Parathyroid adenoma (tissue), 2 donors: ENCODE data around the gene PIK3R5.
"Not testable (repeated sequence)": the region's sequence is repeated elsewhere in the genome, so short reads cannot be mapped to it uniquely, and the experiment has no call there.

Experiments
- H2AFZ ChIP-seq: fragments of 300-600 bp; sonication (generic); one replicate; pipeline ENCODE4 v1.7.0; 2017; ENCODE audit warnings: antibody characterized with exemption, mild to moderate bottlenecking
- H3K27ac ChIP-seq: fragments of 300-600 bp; sonication (generic); one replicate; pipeline ENCODE4 v1.7.0; 2017
- H3K27me3 ChIP-seq: fragments of 300-600 bp; sonication (generic); one replicate; pipeline ENCODE4 v1.7.0; 2017; ENCODE audit warnings: low read length; ENCODE audit not compliant: control insufficient read depth, insufficient read depth
- H3K36me3 ChIP-seq: fragments of 300-600 bp; sonication (generic); one replicate; pipeline ENCODE4 v1.7.0; 2017; ENCODE audit warnings: low read length; ENCODE audit not compliant: control insufficient read depth, insufficient read depth
- H3K4me1 ChIP-seq: fragments of 300-600 bp; sonication (generic); one replicate; pipeline ENCODE4 v1.7.0; 2017; ENCODE audit warnings: control low read depth
- H3K4me2 ChIP-seq: fragments of 300-600 bp; sonication (generic); one replicate; pipeline ENCODE4 v1.7.0; 2017; ENCODE audit warnings: low read length
- H3K4me3 ChIP-seq: fragments of 300-600 bp; sonication (generic); one replicate; pipeline ENCODE4 v1.7.0; 2017; ENCODE audit warnings: low read depth, low read length
- H3K79me2 ChIP-seq: fragments of 300-600 bp; sonication (generic); one replicate; pipeline ENCODE4 v1.7.0; 2017; ENCODE audit warnings: control low read depth
- H3K9ac ChIP-seq: fragments of 300-600 bp; sonication (generic); one replicate; pipeline ENCODE4 v1.7.0; 2017; ENCODE audit warnings: mild to moderate bottlenecking
- H3K9me3 ChIP-seq: fragments of 300-600 bp; sonication (generic); one replicate; pipeline ENCODE4 v1.7.0; 2017; ENCODE audit warnings: low read length; ENCODE audit not compliant: control insufficient read depth
- CTCF ChIP-seq: fragments of 300-600 bp; sonication (generic); IDR thresholded peaks from one replicate; pipeline ENCODE4 v1.7.0; 2017; ENCODE audit warnings: antibody characterized with exemption, mild to moderate bottlenecking
- donor health status: primary hyperparathyroidism.

Gene PIK3R5

GRCh38 chr17:8859804-8860430, 105.6 kb downstream of the PIK3R5 start:
- TF ChIP-seq CTCF: no peak
- H3K27me3 ChIP-seq: no peaks in the 10 kb centered on the region
- no peak overlapping the region for H3K9ac ChIP-seq
- H3K27ac ChIP-seq: no peak overlapping the region
- H3K9me3 ChIP-seq: no peaks in the 10 kb centered on the region
- H3K79me2 ChIP-seq: no peaks in the 10 kb centered on the region
- H2AFZ ChIP-seq: no peak overlapping the region
- no peak overlapping the region for H3K4me3 ChIP-seq
- H3K4me1 ChIP-seq: no peaks in the 10 kb centered on the region
- no peaks in the 10 kb centered on the region for H3K36me3 ChIP-seq
- no peak overlapping the region for H3K4me2 ChIP-seq

- H2AFZ ChIP-seq: no peak overlapping the region
- H3K79me2 ChIP-seq: no peaks in the 10 kb centered on the region
- H3K36me3 ChIP-seq: no peaks in the 10 kb centered on the region
- H3K9me3 ChIP-seq: no peaks in the 10 kb centered on the region
- H3K4me3 ChIP-seq: no peak overlapping the region
- no peaks in the 10 kb centered on the region for H3K27me3 ChIP-seq
- no peaks in the 10 kb centered on the region for H3K4me1 ChIP-seq
- H3K9ac ChIP-seq: no peak overlapping the region
- TF ChIP-seq CTCF: no peak
- no peak overlapping the region for H3K27ac ChIP-seq
- no peak overlapping the region for H3K4me2 ChIP-seq
Observed at GRCh38 chr17:8859027-8859803, 106.3 kb downstream of the PIK3R5 start.

GRCh38 chr17:8857919-8858318, 107.6 kb downstream of the PIK3R5 start:
- H3K4me3 ChIP-seq: no peak overlapping the region
- no peak overlapping the region for H3K9ac ChIP-seq
- H3K36me3 ChIP-seq: no peaks in the 10 kb centered on the region
- no peaks in the 10 kb centered on the region for H3K79me2 ChIP-seq
- H2AFZ ChIP-seq: no peak overlapping the region
- H3K4me2 ChIP-seq: no peak overlapping the region
- H3K9me3 ChIP-seq: no peaks in the 10 kb centered on the region
- H3K4me1 ChIP-seq: no peaks in the 10 kb centered on the region
- no peaks in the 10 kb centered on the region for H3K27me3 ChIP-seq
- no peak overlapping the region for H3K27ac ChIP-seq
- no peak for TF ChIP-seq CTCF

GRCh38 chr17:8856869-8857575, 108.5 kb downstream of the PIK3R5 start:
- Histone ChIP-seq H3K4me1 (no peaks in the 10 kb centered on the region), H3K79me2 (no peaks in the 10 kb centered on the region), H3K36me3 (no peaks in the 10 kb centered on the region), H3K27ac (no peak overlapping the region), H2AFZ (no peak overlapping the region), H3K9ac (no peak overlapping the region), H3K4me3 (no peak overlapping the region), H3K27me3 (no peaks in the 10 kb centered on the region), H3K4me2 (no peak overlapping the region), H3K9me3 (no peaks in the 10 kb centered on the region)
- TF ChIP-seq CTCF: no peak

- not testable (repeated sequence) for H3K9me3 ChIP-seq, H3K27ac ChIP-seq
Observed at GRCh38 chr17:8856205-8856603, 109.3 kb downstream of the PIK3R5 start.

More at GRCh38 chr17:8856205-8856603, 109.3 kb downstream of the PIK3R5 start:
- not testable (repeated sequence) for H3K36me3 ChIP-seq, H3K4me3 ChIP-seq, H3K9ac ChIP-seq, H3K4me2 ChIP-seq, H2AFZ ChIP-seq, H3K79me2 ChIP-seq, H3K27me3 ChIP-seq, H3K4me1 ChIP-seq
